Endothelial cell of umbilical vein (primary cell): ENCODE results near the gene DNAH11. TPM values are rescaled to one million over a fixed set of nuclear protein-coding genes. Genes with fewer than 3 reads are reported as not detected.

Experiments
- BruUV-seq: library from RNA; stranded (reverse); fragments of 400-500 nt; replicated peaks from 2 replicates; lab custom pipeline; 2021; lab: Mats Ljungman, UMichigan
- CTCF ChIA-PET: fragments of 300-600, 350-600 bp; sonication (Branson Sonifier 250); formaldehyde crosslinking; loops from one replicate; lab custom pipeline; 2021; ENCODE audit warnings: antibody characterized with exemption, inconsistent platforms; lab: Charles Lee
- POLR2A ChIA-PET: fragments of 300-600, 350-600 bp; sonication (Branson Sonifier 250); formaldehyde crosslinking; loops from one replicate; lab custom pipeline; 2021; ENCODE audit warnings: antibody characterized with exemption, inconsistent platforms; lab: Charles Lee
- DNase-seq: peaks from one replicate; pipeline ENCODE4 v3.0.0-alpha.2; 2011; ENCODE audit warnings: low read depth, low spot score
- FAIRE-seq: peaks from 2 replicates; lab custom pipeline; 2011; peaks lifted over from hg19 to GRCh38; lab: Jason Lieb, UNC
- H2AFZ ChIP-seq: 2 replicates; pipeline ENCODE4 v1.6.0; 2012; ENCODE audit warnings: low read depth, low read length, control low read depth, inconsistent platforms
- H3K27ac ChIP-seq: 2 replicates; pipeline ENCODE4 v1.5.1; 2011; ENCODE audit warnings: low read depth, mild to moderate bottlenecking, control low read depth, low read length, moderate library complexity; ENCODE audit not compliant: insufficient read depth
- H3K27me3 ChIP-seq, 2 experiments: 2 replicates each; pipeline versions ENCODE4 v1.6.0 to v1.6.1; 2011; ENCODE audit warnings: low read length in 2 of 2, mixed read lengths in 1 of 2; ENCODE audit not compliant: control insufficient read depth in 2 of 2, insufficient read depth in 2 of 2
- H3K36me3 ChIP-seq, 2 experiments: 2 replicates in 1 of 2; 3 replicates in 1 of 2; pipeline ENCODE4 v1.5.1; 2011; ENCODE audit warnings: low read length in 2 of 2, mild to moderate bottlenecking in 1 of 2, moderate library complexity in 1 of 2; ENCODE audit not compliant: control insufficient read depth in 2 of 2, insufficient read depth in 2 of 2; ENCODE audit errors: extremely low read depth in 1 of 2
- H3K4me1 ChIP-seq: 3 replicates; pipeline ENCODE4 v1.5.1; 2011; ENCODE audit warnings: mild to moderate bottlenecking, low read length; ENCODE audit not compliant: control insufficient read depth, insufficient read depth; ENCODE audit errors: extremely low read depth
- H3K4me2 ChIP-seq: 2 replicates; pipeline ENCODE4 v1.6.1; 2011; ENCODE audit warnings: low read length, control low read depth, mixed read lengths; ENCODE audit not compliant: insufficient read depth
- H3K4me3 ChIP-seq, 3 experiments: fragments of 200-600 bp in 1 of 3; sonication (generic), shearing (Covaris generic) in 1 of 3; replicated peaks in 1 of 3; 2 replicates each; pipeline ENCODE4 v1.5.1; 2011 to 2016; ENCODE audit warnings: control low read depth in 3 of 3, low read length in 3 of 3, mild to moderate bottlenecking in 2 of 3, inconsistent platforms in 1 of 3, low read depth in 1 of 3, moderate library complexity in 1 of 3; ENCODE audit not compliant: insufficient read depth in 1 of 3
- H3K79me2 ChIP-seq: 2 replicates; pipeline ENCODE4 v1.6.0; 2012; ENCODE audit warnings: low read length, inconsistent platforms; ENCODE audit not compliant: control insufficient read depth, insufficient read depth
- H3K9ac ChIP-seq: replicated peaks from 2 replicates; pipeline ENCODE3; 2011; ENCODE audit warnings: low read length, control low read depth; ENCODE audit not compliant: insufficient read depth; ENCODE audit errors: extremely low read depth
- H3K9me1 ChIP-seq: replicated peaks from 3 replicates; pipeline ENCODE4 v1.6.0; 2011; ENCODE audit warnings: mild to moderate bottlenecking, low read length; ENCODE audit not compliant: control insufficient read depth, insufficient read depth; ENCODE audit errors: extremely low read depth
- H3K9me3 ChIP-seq: replicated peaks from 2 replicates; pipeline ENCODE4 v1.5.1; 2012; ENCODE audit warnings: low read length, inconsistent platforms; ENCODE audit not compliant: control insufficient read depth, insufficient read depth
- H4K20me1 ChIP-seq: replicated peaks from 2 replicates; pipeline ENCODE3; 2011; ENCODE audit warnings: mild to moderate bottlenecking, low read length; ENCODE audit not compliant: control insufficient read depth, insufficient read depth; ENCODE audit errors: extremely low read depth
- CTCF ChIP-seq, 2 donors: IDR thresholded peaks; 1 replicate in 1 of 2; 2 replicates in 1 of 2; pipeline ENCODE4 v1.5.1; 2011; ENCODE audit warnings: low read length in 2 of 2, mild to moderate bottlenecking in 2 of 2, moderate library complexity in 2 of 2, control low read depth in 1 of 2, inconsistent platforms in 1 of 2, low read depth in 1 of 2; ENCODE audit not compliant: insufficient read depth in 1 of 2; ENCODE audit errors: extremely low read depth in 1 of 2
- EZH2 ChIP-seq: IDR thresholded peaks from 2 replicates; pipeline ENCODE4 v1.6.1; 2012; ENCODE audit warnings: borderline replicate concordance, low read depth, mild to moderate bottlenecking, moderate library complexity, low read length, inconsistent platforms; ENCODE audit not compliant: severe bottlenecking
- FOS ChIP-seq: IDR thresholded peaks from 2 replicates; pipeline ENCODE4 v1.6.1; 2011; ENCODE audit warnings: mild to moderate bottlenecking, low read length, moderate library complexity, borderline replicate concordance; ENCODE audit not compliant: insufficient read depth
- GATA2 ChIP-seq: IDR thresholded peaks from 2 replicates; pipeline ENCODE4 v1.7.0; 2011; ENCODE audit warnings: low read depth, mild to moderate bottlenecking, moderate library complexity, mixed read lengths, low read length; ENCODE audit not compliant: insufficient read length, insufficient read depth
- JUN ChIP-seq: IDR thresholded peaks from 2 replicates; pipeline ENCODE4 v1.6.1; 2011; ENCODE audit warnings: borderline replicate concordance, low read depth; ENCODE audit not compliant: insufficient read length, insufficient read depth
- MAX ChIP-seq: IDR thresholded peaks from 2 replicates; pipeline ENCODE4 v1.6.1; 2011; ENCODE audit not compliant: insufficient read depth, insufficient read length
- MYC ChIP-seq: IDR thresholded peaks from one replicate; pipeline ENCODE4 v1.6.1; 2011; ENCODE audit warnings: mild to moderate bottlenecking, low read depth, low read length
- POLR2A ChIP-seq: IDR thresholded peaks from 2 replicates; pipeline ENCODE4 v1.6.1; 2012; ENCODE audit warnings: low read depth, mild to moderate bottlenecking, control low read depth, low read length
- POLR2AphosphoS5 ChIP-seq: IDR thresholded peaks from 2 replicates; pipeline ENCODE4 v1.6.1; 2012; ENCODE audit warnings: low read depth, mild to moderate bottlenecking, control low read depth, low read length, moderate library complexity; ENCODE audit not compliant: insufficient read depth
- dilution Hi-C: fragments of 300-500 bp; cut with MboI; formaldehyde crosslinking; loops from one replicate; pipeline ENCODE4 v1.15.0; 2019; ENCODE audit warnings: low sequenced_read_pairs; ENCODE audit not compliant: extremely low pct_ligation_motif_present
- intact Hi-C: fragments of 100-400 bp; cut with micrococcal nuclease; formaldehyde crosslinking; loops from one replicate; pipeline ENCODE4 v1.10.0; 2022
- polyA plus RNA-seq, 4 experiments: library from polyadenylated mRNA; depleted of rRNA in 3 of 4; stranded (reverse) in 3 of 4; unstranded in 1 of 4; fragments of >200 nt; gene quantifications; 2 replicates each; pipeline versions ENCODE4 v1.2.1 to v1.2.3, GENCODE V29; 2011 to 2012; ENCODE audit warnings: missing spikeins in 1 of 4
- total RNA-seq: library from RNA; stranded (reverse); gene quantifications from 2 replicates; pipeline ENCODE4 v1.2.3, GENCODE V29; 2021

DNAH11 gene
- total and polyA plus RNA-seq, 2 donors (not counting 3 experiments of a cell fraction or from before 2014, with no cell fraction given): 0.69 to 0.91 TPM

- Histone ChIP-seq H3K27ac (no peak overlapping the region), H4K20me1 (no peaks in the 10 kb centered on the region), H3K4me2 (no peak overlapping the region), H3K27me3 (peaks cover 2 to 3% of the 10 kb centered on the region in 2 experiments), H3K9me1 (no peaks in the 10 kb centered on the region), H3K79me2 (no peaks in the 10 kb centered on the region), H3K4me1 (no peaks in the 10 kb centered on the region), H2AFZ (no peak overlapping the region), H3K4me3 (no peak overlapping the region), H3K9ac (no peak overlapping the region), H3K36me3 (no peaks in the 10 kb centered on the region), H3K9me3 (no peaks in the 10 kb centered on the region)
- intact Hi-C loops: loop anchor here (5.0 kb wide), 2 partner anchors 231 to 311 kb away; no protein-coding TSS in a partner anchor
- CTCF ChIA-PET: interaction anchor here (0.5 kb wide), 1 partner anchor 52 kb away, joined by 3 read pairs; no protein-coding TSS in a partner anchor
- no TSS peak for BruUV-seq
- dilution Hi-C loops: no loop called here
- FAIRE-seq (no peak), DNase-seq (no peak)
- POLR2A ChIA-PET: no interaction called here
- no peak for TF ChIP-seq POLR2A
These were observed 228.4 kb downstream of the DNAH11 start for GRCh38 chr7:21771266-21771665.

- Histone ChIP-seq H3K9me1 (no peaks in the 10 kb centered on the region), H3K9me3 (no peaks in the 10 kb centered on the region), H3K9ac (no peak overlapping the region), H3K36me3 (no peaks in the 10 kb centered on the region), H2AFZ (peak overlapping the region; percentile 34), H4K20me1 (no peaks in the 10 kb centered on the region), H3K4me1 (no peaks in the 10 kb centered on the region), H3K4me3 (no peak overlapping the region), H3K4me2 (no peak overlapping the region), H3K79me2 (no peaks in the 10 kb centered on the region), H3K27me3 (peaks cover 2 to 3% of the 10 kb centered on the region in 2 experiments), H3K27ac (no peak overlapping the region)
- TF ChIP-seq GATA2: no peak
- no peak for TF ChIP-seq FOS
- no peak for TF ChIP-seq MYC
- TF ChIP-seq EZH2: no peak
- TF ChIP-seq POLR2AphosphoS5: no peak
- TF ChIP-seq CTCF (IDR thresholded peaks at IDR 0.05; ENCODE audit: extremely low read depth in 1 of 2, insufficient read depth in 1 of 2, low read depth in 1 of 2, low read length in 2 of 2): no peak
- no peak for TF ChIP-seq MAX
- TF ChIP-seq POLR2A: no peak
- no peak for TF ChIP-seq JUN
- dilution Hi-C loops: no loop called here
- intact Hi-C loops: loop anchor here (5.0 kb wide), 2 partner anchors 230 to 310 kb away; no protein-coding TSS in a partner anchor
- no peak for FAIRE-seq
- ChIA-PET POLR2A (no interaction called here), CTCF (interaction anchor here (0.6 to 1.0 kb wide), 3 partner anchors 22 to 311 kb away, joined by 3 to 5 read pairs (median 3); no protein-coding TSS in a partner anchor)
- BruUV-seq: no TSS peak
- DNase-seq: peak; percentile 20
These were observed 229.2 kb downstream of the DNAH11 start for GRCh38 chr7:21771906-21772610.
